Amniotic stem cell (primary cell): ENCODE data around the gene EGFR.

Experiments
- DNase-seq: peaks from one replicate; lab custom pipeline; 2025; lab: John Stamatoyannopoulos, UW

EGFR gene

GRCh38 chr7:55172881-55173609, 154.2 kb downstream of the EGFR start:
- no peak for DNase-seq

- no peak for DNase-seq
These were observed 154.9 kb downstream of the EGFR start for GRCh38 chr7:55173671-55174070.

- DNase-seq: no peak
These were observed 155.6 kb downstream of the EGFR start for GRCh38 chr7:55174456-55174855.

GRCh38 chr7:55174856-55175255, 156.0 kb downstream of the EGFR start:
- no peak for DNase-seq

- DNase-seq: no peak
These were observed 158.3 kb downstream of the EGFR start for GRCh38 chr7:55177068-55177530.

GRCh38 chr7:55177589-55178261, 158.9 kb downstream of the EGFR start:
- DNase-seq: no peak

- no peak for DNase-seq
These were observed 159.6 kb downstream of the EGFR start for GRCh38 chr7:55178292-55178862.

GRCh38 chr7:55178863-55179773, 160.3 kb downstream of the EGFR start:
- no peak for DNase-seq

GRCh38 chr7:55179931-55180682, 161.3 kb downstream of the EGFR start:
- DNase-seq: no peak

- DNase-seq: no peak
These were observed 162.2 kb downstream of the EGFR start for GRCh38 chr7:55180963-55181542.

GRCh38 chr7:55181762-55182161, 162.9 kb downstream of the EGFR start:
- DNase-seq: no peak

- no peak for DNase-seq
These were observed 165.1 kb downstream of the EGFR start for GRCh38 chr7:55183897-55184296.

GRCh38 chr7:55185321-55185802, 166.5 kb downstream of the EGFR start:
- DNase-seq: no peak

- peak; percentile 54 for DNase-seq
These were observed 167.3 kb downstream of the EGFR start for GRCh38 chr7:55185941-55186609.

- DNase-seq: no peak
These were observed 169.1 kb downstream of the EGFR start for GRCh38 chr7:55187701-55188491.

GRCh38 chr7:55188590-55189138, 169.8 kb downstream of the EGFR start:
- no peak for DNase-seq

- DNase-seq: no peak
These were observed 170.4 kb downstream of the EGFR start for GRCh38 chr7:55189146-55189766.

GRCh38 chr7:55189878-55190436, 171.1 kb downstream of the EGFR start:
- no peak for DNase-seq
